Peyer's patch (tissue), 4 donors: Measurements from ENCODE around the gene QPCT.

Experiments
- POLR2A ChIP-seq, 2 donors: fragments of 450-650 bp; IDR thresholded peaks; one replicate each; pipeline ENCODE4 v1.5.1; 2017; ENCODE audit warnings: antibody characterized with exemption in 2 of 2, mild to moderate bottlenecking in 2 of 2, moderate library complexity in 2 of 2
- TF ChIP-seq, protein P1 (sequence below), 6 experiments: fragments of 450-650 bp in 4 of 6; fragments of 200-600 bp in 2 of 6; sonication (generic) in 1 of 6; IDR thresholded peaks; one replicate each; pipeline ENCODE4 v1.5.1; 2017 to 2019; ENCODE audit warnings: antibody characterized with exemption in 6 of 6, mild to moderate bottlenecking in 3 of 6, moderate library complexity in 1 of 6

GRCh38 chr2:37417321-37417720 lies 72.9 kb downstream of the QPCT start:
- TF ChIP-seq, protein P1, sequence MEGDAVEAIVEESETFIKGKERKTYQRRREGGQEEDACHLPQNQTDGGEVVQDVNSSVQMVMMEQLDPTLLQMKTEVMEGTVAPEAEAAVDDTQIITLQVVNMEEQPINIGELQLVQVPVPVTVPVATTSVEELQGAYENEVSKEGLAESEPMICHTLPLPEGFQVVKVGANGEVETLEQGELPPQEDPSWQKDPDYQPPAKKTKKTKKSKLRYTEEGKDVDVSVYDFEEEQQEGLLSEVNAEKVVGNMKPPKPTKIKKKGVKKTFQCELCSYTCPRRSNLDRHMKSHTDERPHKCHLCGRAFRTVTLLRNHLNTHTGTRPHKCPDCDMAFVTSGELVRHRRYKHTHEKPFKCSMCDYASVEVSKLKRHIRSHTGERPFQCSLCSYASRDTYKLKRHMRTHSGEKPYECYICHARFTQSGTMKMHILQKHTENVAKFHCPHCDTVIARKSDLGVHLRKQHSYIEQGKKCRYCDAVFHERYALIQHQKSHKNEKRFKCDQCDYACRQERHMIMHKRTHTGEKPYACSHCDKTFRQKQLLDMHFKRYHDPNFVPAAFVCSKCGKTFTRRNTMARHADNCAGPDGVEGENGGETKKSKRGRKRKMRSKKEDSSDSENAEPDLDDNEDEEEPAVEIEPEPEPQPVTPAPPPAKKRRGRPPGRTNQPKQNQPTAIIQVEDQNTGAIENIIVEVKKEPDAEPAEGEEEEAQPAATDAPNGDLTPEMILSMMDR (IDR thresholded peaks at IDR 0.05): no peak
- no peak for TF ChIP-seq POLR2A (IDR thresholded peaks at IDR 0.05)
